Measurements from ENCODE around the gene APCDD1L. TPM values are rescaled to one million over a fixed set of nuclear protein-coding genes. Genes with fewer than 3 reads are reported as not detected.
A peak's percentile ranks its signal among the peaks of the same experiment; 100 is the strongest.

Gene APCDD1L
- total and polyA plus RNA-seq, 9 donors = 2.1 to 8.8 (median 5.1) TPM

DNA sequence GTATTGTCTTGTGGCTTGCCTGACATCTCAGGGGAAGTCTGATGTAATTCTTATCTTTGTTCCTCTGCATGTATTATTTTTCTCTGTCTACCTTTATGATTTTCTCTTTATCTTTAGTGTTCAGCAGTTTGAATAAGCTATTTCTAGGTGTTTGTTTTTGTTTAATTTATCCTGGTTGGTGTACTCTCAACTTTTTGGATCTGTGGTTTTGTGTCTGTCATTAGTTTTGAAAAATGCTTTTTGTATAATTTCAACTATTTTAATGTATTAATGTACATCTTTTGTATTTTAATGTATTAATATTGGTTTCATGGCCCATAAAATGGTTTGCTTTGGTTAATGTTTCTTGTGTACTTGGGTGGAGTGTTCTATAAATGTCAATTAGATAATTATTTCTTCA is 15.9 kb upstream of the APCDD1L start:
- Histone ChIP-seq H3K36me3 (ENCODE audit: control insufficient read depth, insufficient read depth, low read length) (no peaks in the 10 kb centered on the region), H3K9me3 (replicated peaks; ENCODE audit: control insufficient read depth, low read depth, low read length) (peaks cover 24% of the 10 kb centered on the region)
- no peak for DNase-seq

DNA sequence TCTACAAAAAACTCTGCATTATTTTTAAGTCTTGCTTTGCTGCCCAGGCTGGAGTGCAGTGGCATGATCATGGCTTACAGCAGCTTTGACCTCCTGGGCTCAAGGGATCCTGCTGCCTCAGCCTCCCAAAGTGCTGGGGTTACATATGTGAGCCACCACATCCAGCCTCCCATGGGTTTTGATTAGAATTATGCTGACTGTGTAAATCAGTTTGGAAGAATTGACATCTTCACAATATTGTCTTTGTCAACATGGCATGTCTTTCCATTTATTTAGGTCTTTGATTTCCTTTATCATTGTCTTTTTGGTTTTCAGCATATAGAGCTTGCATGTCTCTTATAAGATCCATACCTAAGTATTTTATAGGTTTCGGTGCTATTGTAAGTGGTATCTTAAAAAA is 13.2 kb upstream of the APCDD1L start:
- WGBS (ENCODE audit: insufficient coverage) = no CpG with 5 or more reads among the region's 1 CpG

More for the DNA sequence above, 15.9 kb upstream of the APCDD1L start:
- H3K4me3 ChIP-seq (ENCODE audit: low read length) = no peak overlapping the region
- H3K27ac ChIP-seq (ENCODE audit: low read length) = no peak overlapping the region
- no peaks in the 10 kb centered on the region for H3K4me1 ChIP-seq (ENCODE audit: control insufficient read depth, insufficient read depth, low read length)
- no peaks in the 10 kb centered on the region for H3K27me3 ChIP-seq (ENCODE audit: control insufficient read depth, insufficient read depth, low read length)

DNA sequence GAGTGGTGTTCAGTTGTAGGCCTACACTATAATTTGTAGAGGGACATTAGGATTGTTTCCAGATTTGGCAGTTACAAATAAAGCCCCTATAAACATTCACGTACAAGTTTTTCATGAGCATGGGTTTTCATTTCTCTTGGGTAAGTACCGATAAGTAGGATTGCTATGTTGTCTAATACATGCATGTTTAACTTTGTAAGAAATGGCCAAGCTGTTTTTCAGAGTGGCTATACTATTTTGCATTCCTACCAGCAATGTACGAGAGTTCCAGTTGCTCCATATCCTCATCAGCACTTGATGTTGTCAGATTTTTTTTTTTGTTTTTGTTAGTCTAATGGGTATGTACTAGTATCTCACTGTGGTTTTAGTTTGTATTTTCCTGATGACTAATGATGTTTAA is 11.2 kb upstream of the APCDD1L start:
- WGBS (ENCODE audit: insufficient coverage) = no CpG with 5 or more reads among the region's 3 CpGs
- H3K9me3 ChIP-seq (replicated peaks; ENCODE audit: control insufficient read depth, low read depth, low read length) = peaks cover 23% of the 10 kb centered on the region
- H3K27ac ChIP-seq (ENCODE audit: low read length) = no peak overlapping the region
- no peaks in the 10 kb centered on the region for H3K36me3 ChIP-seq (ENCODE audit: control insufficient read depth, insufficient read depth, low read length)
- DNase-seq = no peak
- H3K27me3 ChIP-seq (ENCODE audit: control insufficient read depth, insufficient read depth, low read length) = no peaks in the 10 kb centered on the region
- H3K4me1 ChIP-seq (ENCODE audit: control insufficient read depth, insufficient read depth, low read length) = peaks cover 17% of the 10 kb centered on the region
- H3K4me3 ChIP-seq (ENCODE audit: low read length) = no peak overlapping the region

More for the DNA sequence above, 13.2 kb upstream of the APCDD1L start:
- no peak for DNase-seq
- no peaks in the 10 kb centered on the region for H3K27me3 ChIP-seq (ENCODE audit: control insufficient read depth, insufficient read depth, low read length)
- H3K27ac ChIP-seq (ENCODE audit: low read length) = no peak overlapping the region
- H3K4me1 ChIP-seq (ENCODE audit: control insufficient read depth, insufficient read depth, low read length) = peaks cover 9% of the 10 kb centered on the region
- peaks cover 34% of the 10 kb centered on the region for H3K9me3 ChIP-seq (replicated peaks; ENCODE audit: control insufficient read depth, low read depth, low read length)
- H3K4me3 ChIP-seq (ENCODE audit: low read length) = no peak overlapping the region
- no peaks in the 10 kb centered on the region for H3K36me3 ChIP-seq (ENCODE audit: control insufficient read depth, insufficient read depth, low read length)

DNA sequence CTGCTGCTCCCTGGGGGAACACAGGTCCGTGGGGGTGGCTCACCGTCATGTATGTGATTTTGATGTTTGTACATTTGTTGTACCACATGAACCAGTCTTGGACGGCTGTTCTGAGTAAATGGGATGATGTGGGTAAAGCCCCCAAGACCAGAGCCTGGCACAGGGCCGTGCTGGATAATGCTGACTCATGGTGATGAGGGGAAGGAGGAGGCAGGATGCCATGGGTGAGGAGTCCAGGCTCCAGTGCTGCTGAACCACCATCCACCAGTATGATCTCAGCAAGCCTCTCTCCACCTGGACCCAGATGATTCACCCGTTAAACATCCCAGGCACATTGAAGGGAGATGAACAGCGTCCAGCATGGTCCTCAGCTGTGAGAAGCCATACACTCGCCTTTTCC is 9.6 kb upstream of the APCDD1L start:
- Histone ChIP-seq H3K4me3 (ENCODE audit: low read length) (no peak overlapping the region), H3K4me1 (ENCODE audit: control insufficient read depth, insufficient read depth, low read length) (peaks cover 17% of the 10 kb centered on the region), H3K27ac (ENCODE audit: low read length) (no peak overlapping the region), H3K9me3 (replicated peaks; ENCODE audit: control insufficient read depth, low read depth, low read length) (peaks cover 15% of the 10 kb centered on the region), H3K27me3 (ENCODE audit: control insufficient read depth, insufficient read depth, low read length) (no peaks in the 10 kb centered on the region), H3K36me3 (ENCODE audit: control insufficient read depth, insufficient read depth, low read length) (no peaks in the 10 kb centered on the region)
- no peak for DNase-seq
- 88% methylated on average over 4 of the region's 7 CpGs for WGBS (ENCODE audit: insufficient coverage)

DNA sequence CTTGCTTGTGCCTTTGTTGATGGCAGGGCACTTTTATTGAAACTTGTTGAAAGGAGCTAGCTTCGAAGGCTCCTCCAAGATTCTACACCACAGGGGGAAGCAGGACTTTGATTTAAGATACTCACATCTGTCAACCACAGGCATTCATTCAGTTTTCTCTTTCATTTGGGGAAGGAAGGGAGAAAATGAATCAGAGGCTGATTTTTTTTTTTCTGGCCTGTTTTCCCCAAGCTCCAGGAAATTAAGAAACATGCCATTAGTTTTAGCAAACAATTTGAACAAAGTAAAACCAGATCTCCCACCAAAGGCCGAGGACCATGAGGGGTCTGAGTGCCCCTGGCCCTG is 8.7 kb upstream of the APCDD1L start:
- H3K36me3 ChIP-seq (ENCODE audit: control insufficient read depth, insufficient read depth, low read length) = no peaks in the 10 kb centered on the region
- no peak overlapping the region for H3K27ac ChIP-seq (ENCODE audit: low read length)
- H3K4me1 ChIP-seq (ENCODE audit: control insufficient read depth, insufficient read depth, low read length) = peaks cover 17% of the 10 kb centered on the region
- H3K9me3 ChIP-seq (replicated peaks; ENCODE audit: control insufficient read depth, low read depth, low read length) = peaks cover 15% of the 10 kb centered on the region
- no peak for DNase-seq
- no peak overlapping the region for H3K4me3 ChIP-seq (ENCODE audit: low read length)
- no CpG with 5 or more reads among the region's 2 CpGs for WGBS (ENCODE audit: insufficient coverage)
- peaks cover 1% of the 10 kb centered on the region for H3K27me3 ChIP-seq (ENCODE audit: control insufficient read depth, insufficient read depth, low read length)

DNA sequence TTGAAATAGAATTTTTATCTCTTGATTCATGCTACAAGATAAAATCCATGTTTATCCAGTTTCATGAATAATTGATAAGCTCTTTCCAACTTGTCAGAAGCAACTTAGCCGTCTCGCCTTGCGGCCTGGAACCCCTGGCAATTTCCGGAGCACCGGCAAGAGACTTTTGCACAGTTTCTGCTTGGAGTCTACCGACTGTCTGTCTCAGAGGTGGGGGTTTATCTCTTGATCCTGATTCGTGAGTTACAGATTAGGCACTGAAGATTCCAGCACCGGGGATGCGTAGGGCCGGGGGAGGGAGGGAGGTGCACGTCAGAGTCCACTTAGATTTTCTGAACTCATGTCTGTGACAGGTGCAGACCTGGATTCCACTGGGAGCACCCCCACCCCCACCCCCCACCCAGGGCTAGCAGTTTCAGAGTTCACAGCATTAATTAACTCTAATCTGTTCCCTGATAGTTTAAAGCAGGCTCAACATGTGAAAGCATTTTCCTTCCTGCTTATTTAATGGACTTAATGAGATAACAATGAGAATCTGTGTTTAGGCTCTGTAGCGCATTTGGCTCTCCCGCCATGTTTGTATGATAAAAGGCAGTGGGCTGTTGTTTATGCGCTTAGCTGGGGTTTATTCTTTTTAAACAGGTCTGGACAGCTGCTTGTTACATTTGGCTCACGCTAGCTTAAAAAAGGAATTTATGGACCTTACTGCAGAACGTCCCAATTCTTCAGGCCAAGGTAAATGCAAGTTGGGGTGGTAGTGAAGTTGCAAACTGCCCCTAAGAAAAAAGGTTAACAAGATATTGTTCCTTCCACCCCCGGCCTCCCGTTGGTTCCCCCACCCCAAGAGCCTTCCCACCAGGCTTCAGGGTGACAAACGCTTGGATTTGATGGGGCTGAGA is 8.1 kb upstream of the APCDD1L start:
- DNase-seq = no peak
- Histone ChIP-seq H3K27me3 (ENCODE audit: control insufficient read depth, insufficient read depth, low read length) (peaks cover 4% of the 10 kb centered on the region), H3K27ac (ENCODE audit: low read length) (no peak overlapping the region), H3K9me3 (replicated peaks; ENCODE audit: control insufficient read depth, low read depth, low read length) (peaks cover 15% of the 10 kb centered on the region), H3K36me3 (ENCODE audit: control insufficient read depth, insufficient read depth, low read length) (no peaks in the 10 kb centered on the region), H3K4me1 (ENCODE audit: control insufficient read depth, insufficient read depth, low read length) (peaks cover 17% of the 10 kb centered on the region), H3K4me3 (ENCODE audit: low read length) (no peak overlapping the region)
- 45% methylated on average over 6 of the region's 19 CpGs for WGBS (ENCODE audit: insufficient coverage)

DNA sequence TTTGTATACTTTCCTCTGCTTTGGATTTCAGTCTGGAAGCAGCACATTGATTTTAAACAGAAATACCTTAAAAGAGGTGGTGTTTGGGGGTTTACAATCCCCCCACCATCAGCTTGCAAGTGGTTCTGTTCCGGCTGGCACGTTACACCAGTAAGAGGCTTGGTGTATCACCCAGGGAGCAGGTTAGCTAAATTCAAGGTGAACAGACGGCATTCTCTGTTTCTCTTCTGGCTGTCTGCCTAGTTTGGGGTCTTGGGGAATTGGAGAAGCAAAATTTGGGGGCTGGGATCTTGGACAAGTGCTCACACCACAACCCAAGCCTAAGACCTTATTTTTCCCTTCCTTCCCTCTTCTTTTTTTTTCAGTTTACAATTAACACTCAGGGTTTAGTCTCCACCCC is 7.5 kb upstream of the APCDD1L start:
- H3K9me3 ChIP-seq (replicated peaks; ENCODE audit: control insufficient read depth, low read depth, low read length) = peaks cover 15% of the 10 kb centered on the region
- no CpG with 5 or more reads among the region's 3 CpGs for WGBS (ENCODE audit: insufficient coverage)
- no peaks in the 10 kb centered on the region for H3K36me3 ChIP-seq (ENCODE audit: control insufficient read depth, insufficient read depth, low read length)
- peaks cover 17% of the 10 kb centered on the region for H3K4me1 ChIP-seq (ENCODE audit: control insufficient read depth, insufficient read depth, low read length)
- no peak for DNase-seq
- peaks cover 5% of the 10 kb centered on the region for H3K27me3 ChIP-seq (ENCODE audit: control insufficient read depth, insufficient read depth, low read length)
- H3K27ac ChIP-seq (ENCODE audit: low read length) = peak overlapping the region; percentile 13
- no peak overlapping the region for H3K4me3 ChIP-seq (ENCODE audit: low read length)

DNA sequence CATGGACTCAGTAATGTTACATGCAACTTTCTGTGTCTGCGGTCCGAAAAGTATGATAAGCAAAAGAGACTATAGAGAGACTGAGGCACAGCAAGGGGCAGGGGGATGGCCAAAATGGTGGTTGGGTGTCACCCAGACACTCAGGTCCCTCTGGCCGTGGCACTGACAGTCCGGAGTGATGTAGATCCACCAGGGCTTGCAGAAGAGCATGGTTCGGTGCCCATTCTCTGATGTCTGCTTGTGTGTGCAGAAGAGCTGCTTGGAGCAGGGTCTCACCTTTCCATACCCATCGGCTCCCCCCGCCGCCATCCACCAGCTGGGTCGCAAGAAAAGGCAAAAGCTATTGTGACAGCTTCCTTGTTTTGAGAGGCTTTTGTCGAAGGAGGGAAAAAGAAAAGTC is 6.6 kb upstream of the APCDD1L start:
- DNase-seq = no peak
- Histone ChIP-seq H3K4me3 (ENCODE audit: low read length) (no peak overlapping the region), H3K9me3 (replicated peaks; ENCODE audit: control insufficient read depth, low read depth, low read length) (peaks cover 10% of the 10 kb centered on the region), H3K27ac (ENCODE audit: low read length) (no peak overlapping the region), H3K4me1 (ENCODE audit: control insufficient read depth, insufficient read depth, low read length) (peaks cover 17% of the 10 kb centered on the region), H3K36me3 (ENCODE audit: control insufficient read depth, insufficient read depth, low read length) (no peaks in the 10 kb centered on the region), H3K27me3 (ENCODE audit: control insufficient read depth, insufficient read depth, low read length) (peaks cover 5% of the 10 kb centered on the region)
- 98% methylated on average over 5 of the region's 10 CpGs for WGBS (ENCODE audit: insufficient coverage)

DNA sequence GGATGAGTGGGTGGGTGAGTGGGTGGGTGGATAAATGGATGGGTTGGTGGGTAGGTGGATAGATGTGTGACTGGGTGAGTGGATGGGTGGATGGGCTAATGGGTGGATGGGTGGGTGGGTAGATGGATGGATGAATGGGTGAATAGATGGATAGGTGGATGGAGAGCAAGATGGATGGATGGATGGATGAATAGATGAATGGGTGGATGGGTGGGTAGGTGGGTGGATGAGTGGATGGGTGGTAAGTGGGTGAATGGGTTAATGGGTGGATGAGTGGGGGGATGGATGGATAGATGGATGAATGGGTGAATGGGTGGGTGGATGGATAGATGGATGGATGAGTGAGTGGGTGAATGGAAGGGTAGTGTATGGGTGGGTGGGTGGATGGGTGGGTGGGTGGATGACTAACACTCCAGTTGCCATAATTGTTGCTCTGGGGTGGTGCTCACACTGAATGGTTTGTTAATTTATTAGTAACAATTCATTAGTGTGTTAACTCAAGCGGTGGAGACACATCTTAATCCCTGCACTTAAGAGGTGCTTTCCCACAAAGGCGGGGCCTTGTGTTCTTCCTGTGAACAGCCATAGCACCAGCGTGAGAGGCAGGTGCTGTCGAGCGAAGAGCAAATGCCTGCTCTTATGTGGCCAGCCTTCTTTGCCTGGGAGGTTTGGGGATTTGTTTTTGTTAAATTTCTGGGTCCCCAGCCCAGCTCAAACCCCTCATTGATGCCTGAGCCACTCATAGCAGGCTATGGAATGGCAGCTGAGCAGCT is 4.9 kb upstream of the APCDD1L start:
- H3K27me3 ChIP-seq (ENCODE audit: control insufficient read depth, insufficient read depth, low read length) = peaks cover 17% of the 10 kb centered on the region
- H3K27ac ChIP-seq (ENCODE audit: low read length) = no peak overlapping the region
- H3K4me3 ChIP-seq (ENCODE audit: low read length) = no peak overlapping the region
- no peaks in the 10 kb centered on the region for H3K36me3 ChIP-seq (ENCODE audit: control insufficient read depth, insufficient read depth, low read length)
- DNase-seq = no peak
- H3K4me1 ChIP-seq (ENCODE audit: control insufficient read depth, insufficient read depth, low read length) = peaks cover 17% of the 10 kb centered on the region
- peaks cover 2% of the 10 kb centered on the region for H3K9me3 ChIP-seq (replicated peaks; ENCODE audit: control insufficient read depth, low read depth, low read length)
- WGBS (ENCODE audit: insufficient coverage) = 90% methylated on average over 2 of the region's 5 CpGs

DNA sequence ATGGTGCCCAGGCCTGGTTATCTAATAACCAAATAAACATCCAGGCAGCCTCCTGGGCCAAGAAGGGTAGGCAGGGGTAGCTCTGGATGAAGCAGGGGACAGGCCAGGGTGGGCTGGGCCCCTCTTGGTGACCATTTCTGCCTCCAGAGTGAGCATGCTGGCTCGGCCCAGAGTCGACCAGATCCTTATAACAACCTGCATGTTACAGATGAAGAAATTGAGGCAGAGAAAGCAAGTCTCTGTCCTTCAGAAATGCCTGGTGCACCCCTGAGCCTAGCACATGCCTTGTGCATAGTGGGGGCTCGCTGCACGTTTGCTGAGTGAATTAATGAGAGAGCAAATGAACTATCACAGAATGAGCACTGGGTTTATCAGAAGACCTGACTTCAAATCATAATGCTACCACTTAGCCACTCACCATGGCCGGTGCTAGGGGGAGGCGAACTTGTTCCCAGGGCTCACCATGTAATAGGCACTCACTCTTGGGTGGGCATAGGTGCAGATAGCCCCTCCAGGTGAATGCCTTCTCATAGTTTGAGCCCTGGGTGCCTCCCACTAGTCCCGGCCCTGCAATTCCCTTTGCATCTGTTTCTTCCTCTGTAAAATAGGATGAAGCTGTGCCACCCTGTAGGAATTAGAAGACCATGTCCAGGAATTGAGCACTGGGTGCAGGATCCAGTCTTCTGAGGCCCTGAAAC is 3.8 kb upstream of the APCDD1L start:
- H3K36me3 ChIP-seq (ENCODE audit: control insufficient read depth, insufficient read depth, low read length) = no peaks in the 10 kb centered on the region
- DNase-seq = no peak
- no peaks in the 10 kb centered on the region for H3K9me3 ChIP-seq (replicated peaks; ENCODE audit: control insufficient read depth, low read depth, low read length)
- H3K4me3 ChIP-seq (ENCODE audit: low read length) = no peak overlapping the region
- no peak overlapping the region for H3K27ac ChIP-seq (ENCODE audit: low read length)
- peaks cover 23% of the 10 kb centered on the region for H3K4me1 ChIP-seq (ENCODE audit: control insufficient read depth, insufficient read depth, low read length)
- 87% methylated on average over 3 of the region's 7 CpGs for WGBS (ENCODE audit: insufficient coverage)
- H3K27me3 ChIP-seq (ENCODE audit: control insufficient read depth, insufficient read depth, low read length) = peaks cover 26% of the 10 kb centered on the region

All from muscle of leg (tissue), 11 donors.